Neuronal stem cell (in vitro differentiated cells): Measurements from ENCODE around the gene NAV2.

ENCODE experiments used
- DNase-seq: peaks from one replicate; pipeline ENCODE4 v3.0.0-alpha.2; 2013; ENCODE audit warnings: low spot score
- H2AFZ ChIP-seq: one replicate; pipeline ENCODE4 v1.6.1; 2013; ENCODE audit warnings: mild to moderate bottlenecking, low read length, inconsistent platforms
- H2AK5ac ChIP-seq: 2 replicates; pipeline ENCODE4 v1.6.1; 2013; ENCODE audit warnings: low read depth, mild to moderate bottlenecking, inconsistent platforms, low read length, moderate library complexity, mixed read lengths
- H2BK120ac ChIP-seq: 2 replicates; pipeline ENCODE4 v1.6.1; 2013; ENCODE audit warnings: low read depth, mild to moderate bottlenecking, inconsistent platforms, low read length, moderate library complexity, mixed read lengths
- H2BK12ac ChIP-seq: one replicate; pipeline ENCODE4 v1.6.1; 2013; ENCODE audit warnings: low read length, inconsistent platforms
- H2BK15ac ChIP-seq: 2 replicates; pipeline ENCODE4 v1.6.1; 2013; ENCODE audit warnings: mild to moderate bottlenecking, low read length, inconsistent platforms, mixed read lengths
- H2BK5ac ChIP-seq: one replicate; pipeline ENCODE4 v1.6.1; 2013; ENCODE audit warnings: inconsistent platforms, mild to moderate bottlenecking, low read length, moderate library complexity
- H3K14ac ChIP-seq: one replicate; pipeline ENCODE4 v1.6.1; 2013; ENCODE audit warnings: low read length, inconsistent platforms
- H3K18ac ChIP-seq: 2 replicates; pipeline ENCODE4 v1.6.1; 2013; ENCODE audit warnings: low read length, inconsistent platforms
- H3K23ac ChIP-seq: 2 replicates; pipeline ENCODE4 v1.6.1; 2013; ENCODE audit warnings: low read depth, mild to moderate bottlenecking, mixed read lengths, low read length, inconsistent platforms; ENCODE audit not compliant: poor library complexity
- H3K27ac ChIP-seq: replicated peaks from 3 replicates; pipeline ENCODE4 v1.5.1; 2013; ENCODE audit warnings: low read length, inconsistent platforms
- H3K27me3 ChIP-seq, 3 experiments: 2 replicates each; pipeline ENCODE4 v1.6.1; 2013; ENCODE audit warnings: low read length in 3 of 3, mild to moderate bottlenecking in 2 of 3, inconsistent platforms in 1 of 3, low read depth in 1 of 3, mixed read lengths in 1 of 3, moderate library complexity in 1 of 3; ENCODE audit not compliant: control insufficient read depth in 3 of 3, insufficient read depth in 3 of 3
- H3K36me3 ChIP-seq, 2 donors: replicated peaks in 1 of 2; 2 replicates each; pipeline ENCODE4 v1.6.1; 2013; ENCODE audit warnings: low read length in 2 of 2; ENCODE audit not compliant: control insufficient read depth in 2 of 2, insufficient read depth in 2 of 2
- H3K4ac ChIP-seq: 2 replicates; pipeline ENCODE4 v1.6.1; 2013; ENCODE audit warnings: inconsistent platforms, mild to moderate bottlenecking, low read length, moderate library complexity
- H3K4me1 ChIP-seq, 2 donors: 1 replicate in 1 of 2; 2 replicates in 1 of 2; pipeline ENCODE4 v1.6.1; 2013; ENCODE audit warnings: low read length in 2 of 2, low read depth in 1 of 2; ENCODE audit not compliant: control insufficient read depth in 2 of 2, insufficient read depth in 1 of 2
- H3K4me2 ChIP-seq: one replicate; pipeline ENCODE4 v1.6.1; 2013; ENCODE audit warnings: mild to moderate bottlenecking, low read length, inconsistent platforms; ENCODE audit not compliant: insufficient read depth, poor library complexity, severe bottlenecking
- H3K4me3 ChIP-seq, 2 donors: 2 replicates each; pipeline ENCODE4 v1.5.1; 2013; ENCODE audit warnings: low read length in 2 of 2, mild to moderate bottlenecking in 2 of 2, inconsistent platforms in 1 of 2, moderate library complexity in 1 of 2
- H3K79me1 ChIP-seq: one replicate; pipeline ENCODE4 v1.6.1; 2013; ENCODE audit warnings: low read depth, mild to moderate bottlenecking, inconsistent platforms, low read length, moderate library complexity
- H3K9ac ChIP-seq: one replicate; pipeline ENCODE4 v1.6.1; 2013; ENCODE audit warnings: mild to moderate bottlenecking, low read depth, low read length, inconsistent platforms; ENCODE audit not compliant: poor library complexity
- H3K9me3 ChIP-seq, 2 donors: replicated peaks in 1 of 2; 2 replicates each; pipeline versions ENCODE3 to v1.6.1; 2013; ENCODE audit warnings: low read length in 2 of 2, mild to moderate bottlenecking in 2 of 2, inconsistent platforms in 1 of 2, low read depth in 1 of 2, mixed read lengths in 1 of 2, moderate library complexity in 1 of 2; ENCODE audit not compliant: control insufficient read depth in 2 of 2, insufficient read depth in 1 of 2
- H4K8ac ChIP-seq: one replicate; pipeline ENCODE4 v1.6.1; 2013; ENCODE audit warnings: low read depth, mild to moderate bottlenecking, inconsistent platforms, low read length, moderate library complexity
- H4K91ac ChIP-seq: one replicate; pipeline ENCODE4 v1.6.1; 2013; ENCODE audit warnings: low read length, low read depth, mild to moderate bottlenecking, inconsistent platforms; ENCODE audit not compliant: poor library complexity
- WGBS, 2 donors: extraction: QIAGEN DNeasy Blood & Tissue Kit; methylation state at CpG; one replicate each; pipeline ENCODE4 v1.1.7; 2013; ENCODE audit warnings: missing lambda C conversion rate in 2 of 2, mixed read lengths in 1 of 2; ENCODE audit not compliant: insufficient read length in 2 of 2, insufficient replicate concordance in 1 of 2; ENCODE audit errors: extremely low coverage in 2 of 2; 5-methylcytosine and 5-hydroxymethylcytosine counted together

NAV2 gene

DNA sequence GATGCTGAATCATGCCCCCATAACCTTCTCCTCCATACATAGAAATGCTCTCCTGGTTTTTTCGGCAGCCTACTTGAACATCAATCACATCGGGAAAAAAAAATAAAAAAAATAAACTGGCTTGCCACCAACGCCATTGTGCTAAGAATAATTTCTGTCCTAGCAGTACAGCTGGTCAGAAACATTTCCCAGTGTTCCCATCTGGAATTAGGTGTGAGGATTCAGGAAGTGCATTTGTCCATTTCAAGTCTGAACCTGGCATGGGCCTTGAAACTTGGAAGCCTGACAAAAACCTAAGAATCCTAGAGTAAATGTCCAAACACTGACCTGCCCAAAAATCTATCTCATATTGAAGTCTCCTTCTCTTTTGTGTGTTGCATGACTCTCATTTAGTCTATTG is 16.6 kb upstream of the NAV2 start:
- no peaks in the 10 kb centered on the region for H3K36me3 ChIP-seq
- WGBS, 2 donors: no CpG with 5 or more reads among the region's 3 CpGs

DNA sequence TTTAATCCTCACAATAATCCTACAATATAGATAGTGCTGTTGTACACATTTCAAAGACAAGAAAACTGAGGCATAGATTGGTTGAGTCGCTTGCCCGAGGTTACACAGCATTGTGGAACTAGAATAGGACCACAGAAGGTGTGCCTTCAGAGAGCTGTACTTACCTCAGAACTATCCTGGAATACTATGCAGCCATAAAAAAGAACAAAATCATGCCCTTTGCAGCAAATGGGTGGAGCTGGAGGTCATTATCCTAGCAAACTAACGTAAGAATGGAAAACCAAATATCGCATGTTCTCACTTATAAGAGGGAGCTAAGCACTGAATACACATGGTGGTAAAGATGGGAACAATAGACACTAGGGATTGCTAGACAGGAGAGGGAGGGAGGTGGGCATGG is 15.7 kb upstream of the NAV2 start:
- H3K14ac ChIP-seq: no peak overlapping the region
- H3K23ac ChIP-seq: no peak overlapping the region
- H3K18ac ChIP-seq: no peak overlapping the region
- H2BK15ac ChIP-seq: no peak overlapping the region
- H3K4me2 ChIP-seq: no peak overlapping the region
- no peak for DNase-seq
- H3K27ac ChIP-seq: no peak overlapping the region
- H3K4me1 ChIP-seq: peaks cover 5 to 21% of the 10 kb centered on the region in 2 donors
- no peak overlapping the region for H2BK120ac ChIP-seq
- WGBS, 2 donors: no CpG with 5 or more reads among the region's 4 CpGs
- H3K79me1 ChIP-seq: no peaks in the 10 kb centered on the region
- no peak overlapping the region for H4K8ac ChIP-seq
- no peaks in the 10 kb centered on the region for H3K36me3 ChIP-seq
- H4K91ac ChIP-seq: no peak overlapping the region
- H3K27me3 ChIP-seq: no peaks in the 10 kb centered on the region
- no peak overlapping the region for H2BK5ac ChIP-seq
- no peak overlapping the region for H2BK12ac ChIP-seq
- no peak overlapping the region for H3K4ac ChIP-seq
- H3K4me3 ChIP-seq: no peak overlapping the region
- H3K9ac ChIP-seq: no peak overlapping the region
- H2AK5ac ChIP-seq: no peak overlapping the region
- H3K9me3 ChIP-seq: no peaks in the 10 kb centered on the region
- H2AFZ ChIP-seq: no peak overlapping the region

More for the DNA sequence above, 16.6 kb upstream of the NAV2 start:
- Histone ChIP-seq H3K4me3 (no peak overlapping the region), H3K27me3 (no peaks in the 10 kb centered on the region), H3K23ac (no peak overlapping the region), H3K4me1 (peaks cover 5 to 13% of the 10 kb centered on the region in 2 donors), H3K9me3 (no peaks in the 10 kb centered on the region), H2AFZ (no peak overlapping the region), H3K4me2 (no peak overlapping the region), H3K79me1 (no peaks in the 10 kb centered on the region), H3K14ac (no peak overlapping the region), H4K91ac (no peak overlapping the region), H2AK5ac (no peak overlapping the region), H4K8ac (no peak overlapping the region), H3K18ac (no peak overlapping the region), H2BK12ac (no peak overlapping the region), H2BK120ac (no peak overlapping the region), H3K9ac (no peak overlapping the region), H3K4ac (no peak overlapping the region), H2BK5ac (no peak overlapping the region), H3K27ac (no peak overlapping the region), H2BK15ac (no peak overlapping the region)
- no peak for DNase-seq

- Histone ChIP-seq H3K9me3 (no peaks in the 10 kb centered on the region), H2AK5ac (no peak overlapping the region), H2AFZ (no peak overlapping the region), H2BK120ac (no peak overlapping the region), H4K91ac (no peak overlapping the region), H3K79me1 (no peaks in the 10 kb centered on the region), H3K14ac (no peak overlapping the region), H3K23ac (no peak overlapping the region), H3K36me3 (no peaks in the 10 kb centered on the region), H3K27me3 (no peaks in the 10 kb centered on the region), H3K4me1 (peaks cover 6 to 23% of the 10 kb centered on the region in 2 donors), H3K18ac (peak overlapping the region; percentile 17), H3K4me3 (no peak overlapping the region), H2BK15ac (no peak overlapping the region), H3K4ac (no peak overlapping the region), H3K9ac (no peak overlapping the region), H2BK5ac (no peak overlapping the region), H3K4me2 (no peak overlapping the region), H4K8ac (no peak overlapping the region), H2BK12ac (no peak overlapping the region), H3K27ac (peak overlapping the region; percentile 11)
- no CpG with 5 or more reads among the region's 4 CpGs for WGBS, 2 donors
- no peak for DNase-seq
These were observed 14.9 kb upstream of the NAV2 start for GRCh38 chr11:19697721-19698121.

DNA sequence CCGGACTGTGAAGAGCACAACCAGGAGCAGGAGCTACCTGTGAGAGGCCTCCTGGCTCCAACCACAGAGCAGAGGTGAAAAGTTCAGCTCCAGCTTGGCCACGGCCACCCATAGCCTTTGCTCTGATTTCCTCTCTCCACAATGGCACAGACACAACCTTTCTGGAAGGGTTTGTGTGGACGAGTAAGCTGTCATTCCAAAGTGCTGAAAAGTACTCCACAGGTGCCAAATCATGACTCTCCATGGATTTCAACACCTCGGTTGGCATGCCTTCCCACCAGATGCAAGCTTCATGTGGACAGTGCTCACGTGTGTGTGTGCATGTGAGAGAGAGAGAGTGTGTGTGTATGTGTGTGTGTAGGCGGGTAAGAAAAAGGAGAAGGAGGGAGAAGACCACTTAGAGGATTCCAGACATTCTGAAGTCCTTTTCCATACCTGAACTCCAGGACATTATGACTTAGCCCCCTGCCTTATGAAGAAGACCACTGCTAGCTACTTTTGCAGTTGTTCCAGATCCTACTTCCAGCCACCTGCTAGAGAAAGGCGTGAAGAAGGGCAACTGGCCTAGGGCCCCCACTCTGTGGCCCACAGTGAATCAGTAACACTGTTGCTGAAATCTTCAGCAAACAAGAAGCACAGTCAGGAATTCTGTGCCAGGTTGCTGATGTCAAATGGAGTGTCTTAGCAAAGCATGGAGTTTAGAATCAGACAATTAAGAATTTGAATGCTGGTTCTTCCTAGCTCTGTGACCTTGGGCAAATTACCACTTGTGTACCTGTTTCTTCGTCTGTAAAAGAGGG is 13.9 kb upstream of the NAV2 start:
- H4K91ac ChIP-seq: no peak overlapping the region
- no CpG with 5 or more reads among the region's 8 CpGs for WGBS, 2 donors

More for the DNA sequence above, 13.9 kb upstream of the NAV2 start:
- no peak overlapping the region for H3K27ac ChIP-seq
- H4K8ac ChIP-seq: no peak overlapping the region
- no peak overlapping the region for H3K9ac ChIP-seq
- H3K79me1 ChIP-seq: no peaks in the 10 kb centered on the region
- peaks cover 6 to 23% of the 10 kb centered on the region in 2 donors for H3K4me1 ChIP-seq
- H3K4me2 ChIP-seq: no peak overlapping the region
- no peaks in the 10 kb centered on the region for H3K36me3 ChIP-seq
- H3K9me3 ChIP-seq: no peaks in the 10 kb centered on the region
- no peak overlapping the region for H3K4me3 ChIP-seq
- DNase-seq: no peak
- no peaks in the 10 kb centered on the region for H3K27me3 ChIP-seq
- H2AFZ ChIP-seq: no peak overlapping the region
- no peak overlapping the region for H2BK12ac ChIP-seq
- no peak overlapping the region for H2BK15ac ChIP-seq
- H3K4ac ChIP-seq: no peak overlapping the region
- no peak overlapping the region for H2BK120ac ChIP-seq
- no peak overlapping the region for H3K23ac ChIP-seq
- no peak overlapping the region for H3K18ac ChIP-seq
- H2BK5ac ChIP-seq: no peak overlapping the region
- no peak overlapping the region for H3K14ac ChIP-seq
- no peak overlapping the region for H2AK5ac ChIP-seq
